Tibial nerve (tissue), 4 donors: Measurements from ENCODE around the gene KCNJ1. TPM values are rescaled to one million over a fixed set of nuclear protein-coding genes. Genes with fewer than 3 reads are reported as not detected.

Source experiments
- DNase-seq, 2 donors: peaks; one replicate each; pipeline ENCODE4 v3.0.0-alpha.2; 2019; ENCODE audit warnings: low spot score in 2 of 2
- H3K27ac ChIP-seq, 4 donors: fragments of 200-600 bp; sonication (generic) in 3 of 4; one replicate each; pipeline ENCODE4 v1.5.1; 2017 to 2019; ENCODE audit warnings: mild to moderate bottlenecking in 1 of 4
- H3K27me3 ChIP-seq, 2 donors: fragments of 200-600 bp; sonication (generic) in 1 of 2; one replicate each; pipeline versions ENCODE4 v1.5.1 to v1.6.0; 2017 to 2019
- H3K36me3 ChIP-seq, 3 donors: fragments of 200-600 bp; sonication (generic); one replicate each; pipeline ENCODE4 v1.5.1; 2018 to 2019
- H3K4me1 ChIP-seq, 4 donors: fragments of 200-600 bp; sonication (generic) in 3 of 4; one replicate each; pipeline ENCODE4 v1.5.1; 2017 to 2019
- H3K4me3 ChIP-seq, 4 donors: fragments of 200-600 bp; sonication (generic) in 3 of 4; one replicate each; pipeline ENCODE4 v1.5.1; 2017 to 2019; ENCODE audit warnings: mild to moderate bottlenecking in 1 of 4, moderate library complexity in 1 of 4
- H3K9me3 ChIP-seq, 4 donors: fragments of 200-600 bp; sonication (generic) in 3 of 4; one replicate each; pipeline ENCODE4 v1.5.1; 2017 to 2019
- CTCF ChIP-seq, 5 experiments: fragments of 200-600 bp in 3 of 5; fragments of 450-650 bp in 2 of 5; sonication (generic) in 3 of 5; IDR thresholded peaks; one replicate each; pipeline ENCODE4 v1.5.1; 2016 to 2019; ENCODE audit warnings: antibody characterized with exemption in 5 of 5, mild to moderate bottlenecking in 3 of 5, moderate library complexity in 2 of 5
- EP300 ChIP-seq, 2 donors: sonication (generic); formaldehyde crosslinking; IDR thresholded peaks; one replicate each; pipeline ENCODE4 v1.6.1; 2017; ENCODE audit warnings: antibody characterized with exemption in 2 of 2, mild to moderate bottlenecking in 1 of 2
- POLR2A ChIP-seq, 2 donors: fragments of 450-650 bp; IDR thresholded peaks; one replicate each; pipeline ENCODE4 v1.6.1; 2017; ENCODE audit warnings: antibody characterized with exemption in 2 of 2, mild to moderate bottlenecking in 2 of 2, moderate library complexity in 2 of 2
- WGBS, 2 donors: methylation state at CpG; one replicate each; pipeline ENCODE4 v1.1.5; 2018; 5-methylcytosine and 5-hydroxymethylcytosine counted together
- total RNA-seq, 4 donors: library from RNA; depleted of rRNA; stranded (reverse); fragments of >200 nt; gene quantifications; one replicate each; pipeline ENCODE4 v1.1.0, GENCODE V29; 2016

The KCNJ1 gene
- total RNA-seq, 4 donors from 2014 or later: not detected

- no peaks in the 10 kb centered on the region for H3K9me3 ChIP-seq
- 70 to 73% methylated on average over 4 of the region's 4 CpGs for WGBS, 2 donors
- H3K4me3 ChIP-seq: no peak overlapping the region
- H3K4me1 ChIP-seq: peaks cover 0 to 10% (median 3%) of the 10 kb centered on the region in 4 donors
- H3K27me3 ChIP-seq: no peaks in the 10 kb centered on the region
- no peak overlapping the region for H3K27ac ChIP-seq
- H3K36me3 ChIP-seq: no peaks in the 10 kb centered on the region
- TF ChIP-seq EP300 (IDR thresholded peaks at IDR 0.05) (no peak), POLR2A (IDR thresholded peaks at IDR 0.05) (no peak), CTCF (IDR thresholded peaks at IDR 0.05) (no peak)
- DNase-seq: no peak
These were observed 4.0 kb downstream of the KCNJ1 start for GRCh38 chr11:128862908-128863660.

- Histone ChIP-seq H3K9me3 (no peaks in the 10 kb centered on the region), H3K4me3 (no peak overlapping the region), H3K27ac (no peak overlapping the region), H3K27me3 (no peaks in the 10 kb centered on the region), H3K4me1 (peaks cover 0 to 10% (median 3%) of the 10 kb centered on the region in 4 donors), H3K36me3 (no peaks in the 10 kb centered on the region)
- 93 to 95% methylated on average over 7 to 9 of the region's 9 CpGs for WGBS, 2 donors
- TF ChIP-seq CTCF (IDR thresholded peaks at IDR 0.05) (no peak), POLR2A (IDR thresholded peaks at IDR 0.05) (no peak), EP300 (IDR thresholded peaks at IDR 0.05) (no peak)
- DNase-seq: no peak
These were observed 4.7 kb downstream of the KCNJ1 start for GRCh38 chr11:128862406-128862805.

- TF ChIP-seq POLR2A (IDR thresholded peaks at IDR 0.05) (no peak), CTCF (IDR thresholded peaks at IDR 0.05) (no peak), EP300 (IDR thresholded peaks at IDR 0.05) (no peak)
These were observed 6.3 kb downstream of the KCNJ1 start for GRCh38 chr11:128860571-128861361.

GRCh38 chr11:128859563-128860441 lies 7.3 kb downstream of the KCNJ1 start:
- H3K27ac ChIP-seq: no peak overlapping the region
- no peaks in the 10 kb centered on the region for H3K36me3 ChIP-seq
- H3K27me3 ChIP-seq: no peaks in the 10 kb centered on the region
- H3K9me3 ChIP-seq: no peaks in the 10 kb centered on the region
- peak; percentile 51 to 63 for DNase-seq
- 40 to 41% methylated on average over 33 of the region's 33 CpGs for WGBS, 2 donors
- H3K4me1 ChIP-seq: peaks cover 0 to 10% (median 3%) of the 10 kb centered on the region in 4 donors
- no peak overlapping the region for H3K4me3 ChIP-seq
- no peak for TF ChIP-seq EP300 (IDR thresholded peaks at IDR 0.05)
- TF ChIP-seq CTCF (IDR thresholded peaks at IDR 0.05): peak; percentile 55 to 90 (median 67)

More at GRCh38 chr11:128860571-128861361, 6.3 kb downstream of the KCNJ1 start:
- Histone ChIP-seq H3K27me3 (no peaks in the 10 kb centered on the region), H3K4me3 (no peak overlapping the region), H3K4me1 (peaks cover 0 to 10% (median 3%) of the 10 kb centered on the region in 4 donors), H3K9me3 (no peaks in the 10 kb centered on the region), H3K36me3 (no peaks in the 10 kb centered on the region), H3K27ac (no peak overlapping the region)
- 90 to 92% methylated on average over 16 of the region's 16 CpGs for WGBS, 2 donors
- DNase-seq: no peak
